HG03354 (cell line): ENCODE data around the gene SLC52A1.
"Not testable (repeated sequence)": the region's sequence is repeated elsewhere in the genome, so short reads cannot be mapped to it uniquely, and the experiment has no call there.

Experiments
- ATAC-seq: cut with Tn5 transposase; IDR thresholded peaks from one replicate; pipeline ENCODE4 v1.9.1; 2021; ENCODE audit warnings: mild to moderate bottlenecking; ENCODE audit not compliant: unreplicated experiment, poor library complexity, severe bottlenecking

The SLC52A1 gene

GRCh38 chr17:5035315-5035714, at the start of gene SLC52A1:
Gene SLC52A1 (minus strand): TSS chr17:5035426. CDS start chr17:5034606, 820 bp downstream.
- ATAC-seq: no peak

DNA sequence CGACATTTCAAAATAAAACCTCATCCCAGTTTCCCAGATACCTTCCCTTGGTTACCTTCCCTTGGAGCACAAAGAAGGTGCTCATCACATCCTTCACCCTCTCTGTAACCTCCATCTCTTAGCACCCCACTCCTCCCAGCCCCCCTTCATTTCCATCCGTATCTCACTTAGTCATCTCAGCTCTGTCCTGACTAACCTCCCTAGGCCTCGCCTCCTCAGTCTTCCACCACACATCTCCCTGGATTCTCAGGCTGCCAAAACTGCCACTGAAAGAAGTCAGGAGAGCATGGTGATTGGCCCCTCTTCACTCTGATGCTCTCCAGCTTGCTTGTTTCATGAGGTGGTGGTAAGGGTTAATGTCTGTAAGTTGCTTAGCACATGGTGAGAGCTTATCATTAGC, 45.4 kb upstream of the SLC52A1 start:
- no peak for ATAC-seq

DNA sequence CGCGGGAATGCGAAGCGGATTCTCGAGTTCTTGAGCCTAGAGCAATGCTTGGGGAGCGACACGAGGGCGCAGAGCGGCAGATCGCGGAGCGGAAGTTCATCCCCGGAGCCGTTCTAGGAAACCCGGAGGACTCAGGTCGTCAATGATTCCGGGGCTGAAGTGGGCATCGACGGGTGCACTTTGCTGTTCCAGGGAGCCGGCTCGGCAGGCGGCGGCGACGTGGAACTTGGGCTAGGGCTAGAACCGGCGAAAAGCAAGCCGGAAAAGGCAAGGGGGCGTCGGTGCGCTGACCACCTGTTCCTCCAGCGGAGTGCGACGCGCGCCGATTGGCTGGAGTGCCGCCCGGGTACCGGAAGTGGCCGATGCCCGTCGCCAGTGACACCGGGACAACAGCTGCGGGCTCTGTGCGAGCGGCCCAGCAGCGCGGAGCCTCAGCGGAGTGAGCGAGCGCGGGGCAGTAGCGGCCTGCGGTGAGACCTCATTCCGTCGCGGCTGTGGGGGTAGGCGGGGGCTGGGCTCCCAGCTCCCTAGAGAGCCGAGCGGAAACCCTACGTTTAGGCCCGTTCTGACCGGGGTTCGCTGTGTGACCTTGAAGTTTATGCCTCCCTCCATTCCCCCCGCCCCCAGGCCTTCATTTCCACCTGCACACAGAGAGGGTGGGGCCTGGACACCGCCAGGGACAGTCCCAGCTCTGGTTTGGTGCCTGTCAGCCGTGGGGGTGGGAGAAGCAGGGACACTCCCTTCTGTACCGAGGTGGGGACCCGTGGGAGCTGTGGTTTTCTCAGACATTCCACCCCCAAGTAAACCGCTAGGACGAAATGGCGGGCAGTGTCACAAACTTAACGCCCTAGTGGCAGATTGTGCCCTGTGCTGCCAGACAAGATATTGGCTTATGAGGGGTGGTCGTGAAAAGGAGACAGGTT, 43.1 kb upstream of the SLC52A1 start, which contains the start of gene ZFP3:
Gene ZFP3, plus strand, starts transcription at position 362 of the 923 bp plus-strand sequence. CDS start 13,038 bp downstream, outside the sequence.
- ATAC-seq: peak; percentile 86

DNA sequence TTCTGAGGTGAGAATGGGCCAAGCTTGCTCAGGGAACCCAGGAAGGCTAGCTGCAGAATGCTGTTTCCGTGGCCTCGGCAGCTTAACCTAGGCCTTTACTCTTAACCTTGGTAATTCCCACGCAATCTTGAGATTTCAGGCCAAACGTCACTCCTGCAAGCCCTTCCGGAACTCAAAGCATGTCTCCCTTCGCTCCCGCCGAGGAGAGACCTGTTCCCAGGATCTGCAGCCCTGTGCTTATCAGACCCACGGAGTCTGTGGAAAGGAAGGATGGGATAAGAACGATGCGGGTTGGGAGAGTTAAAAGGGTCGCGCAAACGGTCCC, 42.5 kb upstream of the SLC52A1 start:
- ATAC-seq: no peak

GRCh38 chr17:5077275-5077674, 42.0 kb upstream of the SLC52A1 start:
- not testable (repeated sequence) for ATAC-seq

DNA sequence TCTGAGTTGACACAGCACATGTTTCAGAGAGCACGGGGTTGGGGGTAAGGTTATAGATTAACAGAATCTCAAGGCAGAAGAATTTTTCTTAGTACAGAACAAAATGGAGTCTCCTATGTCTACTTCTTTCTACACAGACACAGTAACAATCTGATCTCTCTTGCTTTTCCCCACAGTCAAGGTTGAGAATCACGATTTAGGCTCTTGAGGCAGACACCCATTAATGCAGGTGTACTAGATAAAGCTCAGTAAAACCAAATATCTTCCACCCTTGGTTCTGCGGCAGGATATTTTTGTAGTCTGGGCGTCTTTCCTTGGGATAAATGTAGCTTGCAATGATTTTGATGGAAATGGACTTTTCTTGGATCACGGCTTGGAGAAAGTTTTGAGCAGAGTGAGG, 40.2 kb upstream of the SLC52A1 start:
- ATAC-seq: not testable (repeated sequence)

DNA sequence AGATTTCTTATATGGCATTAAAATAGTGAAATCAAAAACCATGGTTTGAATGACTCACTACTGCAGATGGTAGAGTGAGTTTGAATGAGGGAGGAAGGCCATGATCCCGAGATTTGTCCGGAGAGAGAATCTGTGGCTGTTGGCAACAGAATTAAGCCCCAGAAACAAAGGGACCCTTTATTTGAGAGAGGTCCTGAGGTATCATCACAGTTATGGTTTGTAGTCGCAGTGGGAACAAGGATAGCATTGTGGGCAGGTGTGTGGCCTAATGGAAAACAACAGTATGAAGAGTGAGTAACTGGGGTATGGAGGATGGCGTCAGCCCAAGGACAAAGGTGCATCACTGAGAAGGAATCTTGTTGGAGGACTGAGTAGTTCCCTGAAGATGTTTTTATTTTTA, 34.5 kb upstream of the SLC52A1 start:
- no peak for ATAC-seq

- ATAC-seq: no peak
These were observed 33.0 kb upstream of the SLC52A1 start for GRCh38 chr17:5068236-5068635.

DNA sequence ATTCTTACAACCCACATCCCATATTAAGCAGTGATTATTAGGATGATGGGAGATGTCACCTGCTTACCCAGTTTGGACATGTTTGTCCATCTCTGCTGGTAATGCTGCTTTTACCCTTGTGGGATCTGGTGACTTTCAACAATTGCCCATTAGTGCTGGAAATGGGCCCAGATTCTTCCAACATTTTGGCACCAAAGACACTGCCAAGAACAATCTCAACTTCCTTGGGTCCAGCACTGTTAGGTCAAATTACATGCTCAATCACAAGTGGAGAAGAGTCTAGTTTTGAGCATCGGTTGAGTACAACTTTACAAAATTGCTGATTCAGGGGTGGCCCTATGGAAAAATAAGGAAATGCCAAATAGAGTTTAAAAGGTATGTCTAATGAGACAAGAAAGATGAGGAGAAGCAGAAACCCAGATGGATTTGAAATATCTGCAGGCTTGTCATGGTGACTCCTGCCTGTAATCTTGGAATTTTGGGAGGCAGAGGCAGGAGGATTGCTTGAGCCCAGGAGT, 30.1 kb upstream of the SLC52A1 start:
- ATAC-seq: no peak

DNA sequence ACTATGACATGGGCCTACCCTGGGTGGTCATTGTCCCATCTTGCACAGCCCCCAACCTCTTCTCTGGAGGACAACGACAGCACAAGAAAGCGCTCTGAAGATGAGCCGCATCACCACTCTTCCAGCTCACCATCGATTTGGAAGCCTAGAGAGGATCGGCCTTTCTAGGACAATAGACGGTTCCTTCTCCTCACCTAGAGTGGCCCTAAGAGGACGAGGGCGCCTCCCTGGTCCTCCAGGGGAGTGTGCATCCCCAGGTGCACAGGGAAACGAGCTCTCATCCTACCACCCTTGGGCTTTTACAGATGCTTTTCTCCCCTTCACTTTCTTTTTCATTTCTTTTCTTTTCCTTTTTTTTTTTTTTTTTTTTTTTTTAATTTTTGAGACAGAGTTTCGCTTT, 20.3 kb upstream of the SLC52A1 start:
- no peak for ATAC-seq

DNA sequence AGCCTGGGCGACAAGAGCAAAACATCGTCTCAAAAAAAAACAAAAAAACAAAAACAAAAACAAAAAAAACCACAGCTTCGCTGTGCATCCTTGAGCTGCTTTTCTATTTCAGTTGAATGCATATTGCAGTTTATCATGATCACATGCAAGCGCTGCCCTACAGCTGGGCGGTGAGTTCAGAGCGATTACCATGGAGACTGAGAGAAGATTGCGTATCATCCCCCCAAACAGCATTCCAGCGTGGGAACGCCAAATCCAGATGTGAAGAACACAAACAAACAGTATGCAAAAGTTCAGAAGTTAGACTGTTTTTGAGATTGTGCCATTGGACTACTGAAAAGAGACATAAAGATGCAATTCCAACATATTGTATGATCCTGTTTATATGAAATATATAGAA, 15.1 kb upstream of the SLC52A1 start:
- ATAC-seq: no peak

DNA sequence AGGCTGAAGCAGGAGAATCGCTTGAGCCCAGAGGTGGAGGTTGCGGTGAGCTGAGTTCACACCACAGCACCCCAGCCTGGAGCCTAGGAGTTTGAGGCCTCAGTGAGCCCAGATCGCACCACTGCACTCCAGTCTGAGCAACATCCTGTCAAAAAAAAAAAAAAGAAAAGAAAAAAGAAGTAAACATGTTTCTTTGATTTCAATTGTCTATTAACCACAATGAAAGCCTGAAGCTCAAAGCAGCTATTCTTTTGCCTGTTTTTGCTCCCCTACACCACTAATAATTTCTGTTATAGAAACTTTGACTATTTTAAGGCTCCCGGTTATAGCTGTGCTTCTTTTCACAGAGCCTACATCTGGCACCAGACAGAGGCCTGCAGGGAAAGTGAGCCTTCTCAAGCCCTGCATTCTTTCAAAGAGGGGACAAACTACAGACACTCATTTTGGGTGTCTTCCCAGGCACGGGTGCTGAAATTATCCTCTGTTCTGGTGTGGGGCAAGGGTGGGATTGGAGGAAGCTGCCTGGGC, 14.2 kb upstream of the SLC52A1 start:
- ATAC-seq: no peak

GRCh38 chr17:5047446-5047845, 12.2 kb upstream of the SLC52A1 start:
- ATAC-seq: no peak

DNA sequence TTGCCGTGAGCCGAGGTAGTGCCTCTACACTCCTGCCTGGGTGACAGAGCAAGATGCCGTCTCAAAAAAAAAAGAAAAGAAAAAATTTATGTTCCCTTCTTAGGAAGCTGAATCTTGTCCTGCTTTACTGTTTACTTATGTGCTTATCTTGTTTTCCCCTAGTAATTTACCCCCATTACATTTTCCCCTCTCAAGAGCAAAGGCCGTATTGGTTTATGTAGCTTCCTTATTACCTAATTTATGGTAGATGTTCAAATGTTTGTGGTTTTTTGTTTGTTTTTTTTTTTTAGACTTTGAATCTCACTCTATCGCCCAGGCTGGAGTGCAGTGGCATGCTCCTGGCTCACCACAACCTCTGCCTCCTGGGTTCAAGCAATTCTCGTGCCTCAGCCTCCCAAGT, 10.3 kb upstream of the SLC52A1 start:
- ATAC-seq: no peak

DNA sequence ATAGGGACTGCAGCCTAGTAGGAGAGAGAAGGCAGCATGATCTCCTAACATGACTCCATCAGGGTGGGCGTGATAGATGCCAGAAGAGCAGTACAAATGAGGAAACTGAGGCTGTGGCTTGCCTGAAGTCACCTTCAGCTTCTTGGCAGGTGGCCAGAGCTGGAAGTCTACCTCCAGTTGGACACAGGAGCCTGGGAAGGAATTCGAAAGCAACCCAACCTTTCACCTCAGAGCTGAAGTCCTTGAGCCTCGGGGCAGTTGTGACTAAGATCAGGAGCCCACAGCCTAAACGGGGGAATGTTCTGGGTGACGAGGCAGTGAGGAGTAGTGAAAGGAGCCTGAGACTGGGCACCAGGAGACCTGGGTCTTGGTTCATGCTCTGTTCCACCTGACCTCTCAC, 9.4 kb upstream of the SLC52A1 start:
- ATAC-seq: no peak

- no peak for ATAC-seq
These were observed 8.3 kb upstream of the SLC52A1 start for GRCh38 chr17:5043524-5043923.

DNA sequence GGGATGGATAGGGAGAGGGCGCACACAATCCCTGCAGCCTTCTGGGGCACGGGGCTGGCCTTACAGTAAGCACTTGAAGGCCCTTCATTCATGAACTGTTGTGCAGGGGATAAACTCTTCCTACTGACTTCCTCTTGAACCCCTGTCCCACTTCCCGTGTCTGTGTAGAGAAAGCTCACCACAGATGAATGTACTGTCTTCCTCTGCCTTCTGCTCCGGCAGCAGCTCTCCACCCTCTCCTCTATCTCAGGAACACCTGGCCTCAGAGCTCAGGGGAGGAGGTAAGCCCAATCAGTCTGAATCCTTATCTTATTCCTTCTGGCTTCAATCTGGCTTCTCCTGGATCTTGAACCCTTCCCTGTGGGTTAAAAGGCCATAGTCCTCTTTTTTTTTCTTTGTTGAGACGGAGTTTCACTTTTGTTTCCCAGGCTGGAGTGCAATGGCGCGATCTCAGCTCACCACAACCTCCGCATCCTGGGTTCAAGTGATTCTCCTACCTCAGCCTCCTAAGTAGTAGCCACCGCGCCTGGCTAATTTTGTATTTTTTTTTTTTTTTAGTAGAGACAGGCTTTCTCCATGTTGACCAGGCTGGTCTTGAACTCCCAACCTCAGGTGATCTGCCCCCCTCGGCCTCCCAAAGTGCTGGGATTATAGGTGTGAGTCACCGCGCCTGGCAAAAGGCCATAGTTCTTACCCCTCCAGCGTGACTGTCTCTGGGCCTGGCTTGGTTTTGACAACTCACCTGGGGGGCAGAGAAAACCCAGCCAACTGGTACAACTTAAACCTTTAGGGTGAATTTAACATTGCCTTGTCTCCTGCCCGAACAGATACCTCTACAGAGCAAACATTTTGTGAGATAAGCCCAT, 7.2 kb upstream of the SLC52A1 start:
- ATAC-seq: no peak

DNA sequence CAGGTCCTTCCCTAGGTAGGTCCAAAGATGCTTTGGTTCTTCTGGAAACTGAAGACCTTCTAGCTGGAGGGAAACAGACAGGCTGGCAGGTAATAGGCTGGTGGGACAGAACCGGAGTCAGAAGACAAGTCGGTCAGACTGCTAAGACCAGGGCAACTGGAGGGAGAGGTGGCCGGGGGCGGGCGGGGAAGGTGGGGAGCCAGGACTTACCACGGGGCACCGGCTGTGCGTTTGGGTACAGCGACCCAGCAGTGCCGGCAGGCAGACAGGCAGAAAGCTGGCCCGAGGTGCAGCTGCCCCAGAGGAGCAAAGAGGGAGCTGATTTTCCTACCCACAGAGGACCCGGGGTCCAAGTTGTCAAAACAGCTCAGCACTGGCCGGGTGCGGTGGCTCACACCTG, 575 bp downstream of the SLC52A1 start:
- no peak for ATAC-seq

GRCh38 chr17:5034063-5034462, 1.2 kb downstream of the SLC52A1 start:
- no peak for ATAC-seq

- no peak for ATAC-seq
These were observed 1.7 kb downstream of the SLC52A1 start for GRCh38 chr17:5033352-5034015.
